ENCODE data around the gene FRMD1. TPM values are rescaled to one million over a fixed set of nuclear protein-coding genes. Genes with fewer than 3 reads are reported as not detected.

The FRMD1 gene
- total RNA-seq, 1 donor from 2014 or later, result not detected

DNA sequence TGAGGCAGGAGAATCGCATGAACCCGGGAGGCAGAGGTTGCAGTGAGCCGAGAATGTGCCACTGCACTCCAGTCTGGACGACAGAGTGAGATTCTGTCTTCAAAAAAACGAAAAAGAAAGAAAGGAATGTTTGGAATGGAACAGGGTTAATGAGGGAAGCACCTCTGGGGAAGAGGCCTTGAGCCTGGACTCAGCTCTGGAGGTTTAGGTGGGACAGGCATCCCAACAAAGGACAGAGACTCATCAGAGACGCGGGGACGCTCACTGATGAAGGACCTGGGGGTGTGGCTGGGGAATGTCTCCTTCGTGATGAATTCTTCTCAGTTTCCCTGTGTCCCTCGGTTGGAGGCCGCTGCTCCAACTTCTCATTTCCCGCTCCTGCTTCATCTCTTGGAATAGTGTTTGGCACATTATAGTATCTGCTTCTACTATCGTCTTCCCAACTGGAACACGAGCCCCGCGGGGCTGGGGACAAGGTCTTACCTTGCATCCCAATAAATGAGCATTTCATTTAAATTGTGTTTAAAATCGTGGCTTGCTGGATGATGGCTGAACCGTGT is 54.0 kb downstream of the FRMD1 start:
- Mint-ChIP-seq H3K9me3 (ENCODE audit: unreplicated experiment) (no peaks in the 10 kb centered on the region), H3K4me1 (ENCODE audit: low read depth, unreplicated experiment) (peaks cover 8% of the 10 kb centered on the region), H3K27ac (ENCODE audit: unreplicated experiment) (no peak overlapping the region), H3K36me3 (ENCODE audit: low read depth, unreplicated experiment) (no peaks in the 10 kb centered on the region), H3K27me3 (ENCODE audit: low read depth, unreplicated experiment) (no peaks in the 10 kb centered on the region), H3K4me3 (ENCODE audit: unreplicated experiment) (no peak overlapping the region)
- no peak overlapping the region for H3K4me2 ChIP-seq (ENCODE audit: low read length)
- no peak overlapping the region for H2AFZ ChIP-seq (ENCODE audit: low read depth, low read length)
- no peaks in the 10 kb centered on the region for H3K9me3 ChIP-seq (ENCODE audit: insufficient read depth, low read depth, low read length)
- H3K27ac ChIP-seq (ENCODE audit: low read depth, low read length), result no peak overlapping the region
- no peaks in the 10 kb centered on the region for H3K79me2 ChIP-seq (ENCODE audit: insufficient read depth, low read length)
- peaks cover 9% of the 10 kb centered on the region for H3K27me3 ChIP-seq (ENCODE audit: insufficient read depth, low read length)
- DNase-seq (ENCODE audit: low read depth) (no peak), FAIRE-seq (no peak)
- TF ChIP-seq EZH2 (IDR thresholded peaks at IDR 0.05; ENCODE audit: insufficient read depth, low read length), result no peak
- TF ChIP-seq, protein P1, sequence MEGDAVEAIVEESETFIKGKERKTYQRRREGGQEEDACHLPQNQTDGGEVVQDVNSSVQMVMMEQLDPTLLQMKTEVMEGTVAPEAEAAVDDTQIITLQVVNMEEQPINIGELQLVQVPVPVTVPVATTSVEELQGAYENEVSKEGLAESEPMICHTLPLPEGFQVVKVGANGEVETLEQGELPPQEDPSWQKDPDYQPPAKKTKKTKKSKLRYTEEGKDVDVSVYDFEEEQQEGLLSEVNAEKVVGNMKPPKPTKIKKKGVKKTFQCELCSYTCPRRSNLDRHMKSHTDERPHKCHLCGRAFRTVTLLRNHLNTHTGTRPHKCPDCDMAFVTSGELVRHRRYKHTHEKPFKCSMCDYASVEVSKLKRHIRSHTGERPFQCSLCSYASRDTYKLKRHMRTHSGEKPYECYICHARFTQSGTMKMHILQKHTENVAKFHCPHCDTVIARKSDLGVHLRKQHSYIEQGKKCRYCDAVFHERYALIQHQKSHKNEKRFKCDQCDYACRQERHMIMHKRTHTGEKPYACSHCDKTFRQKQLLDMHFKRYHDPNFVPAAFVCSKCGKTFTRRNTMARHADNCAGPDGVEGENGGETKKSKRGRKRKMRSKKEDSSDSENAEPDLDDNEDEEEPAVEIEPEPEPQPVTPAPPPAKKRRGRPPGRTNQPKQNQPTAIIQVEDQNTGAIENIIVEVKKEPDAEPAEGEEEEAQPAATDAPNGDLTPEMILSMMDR (IDR thresholded peaks at IDR 0.05; ENCODE audit: insufficient read depth, low read depth, low read length), result no peak
- no peaks in the 10 kb centered on the region for H3K36me3 ChIP-seq (ENCODE audit: insufficient read depth, low read length)
- H4K20me1 ChIP-seq (ENCODE audit: insufficient read depth, low read length), result no peaks in the 10 kb centered on the region
- no peak overlapping the region for H3K9ac ChIP-seq (ENCODE audit: low read length)
- no peaks in the 10 kb centered on the region for H3K4me1 ChIP-seq (ENCODE audit: insufficient read depth, low read length)
- no peak overlapping the region for H3K4me3 ChIP-seq (ENCODE audit: insufficient read depth, low read depth, low read length)

DNA sequence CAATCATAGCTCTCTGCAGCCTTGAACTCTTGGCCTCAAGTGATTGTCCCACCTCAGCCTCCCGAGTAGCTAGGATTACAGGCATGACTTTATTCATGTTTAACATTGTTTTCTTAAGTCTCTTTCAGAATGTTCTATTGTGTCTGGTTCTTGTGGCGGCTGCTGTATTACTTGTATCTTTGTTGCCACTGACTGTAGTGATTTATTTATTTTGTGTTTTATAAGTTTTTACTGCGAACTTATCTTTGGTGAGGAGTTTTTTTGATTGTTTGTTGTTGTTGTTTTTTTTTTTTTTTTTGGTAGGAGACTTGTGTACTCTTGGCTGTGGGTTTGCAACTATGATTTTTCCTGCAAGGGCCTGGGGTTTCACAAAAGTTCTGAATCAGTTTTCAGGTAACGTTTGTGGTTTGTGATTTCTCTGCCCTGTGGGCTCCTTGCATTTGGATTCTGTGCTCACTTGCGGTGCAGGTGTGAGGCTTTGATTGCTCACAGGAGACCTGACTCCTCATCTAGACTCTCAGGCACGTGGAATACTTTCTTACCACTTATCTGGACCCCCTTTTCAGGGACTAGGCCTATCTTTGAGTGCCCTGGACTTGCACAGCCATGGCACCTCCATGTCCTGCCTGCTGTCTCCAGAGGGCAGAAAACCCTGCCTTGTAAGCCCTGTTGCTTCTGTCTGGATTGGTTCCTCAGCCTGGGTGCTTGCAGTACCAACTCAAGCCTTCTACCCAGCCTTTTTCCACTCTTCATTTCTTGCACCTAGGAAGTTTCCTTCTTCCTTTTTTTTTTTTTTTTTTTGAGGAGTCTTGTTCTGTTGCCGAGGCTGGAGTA is 56.3 kb downstream of the FRMD1 start:
- H2AFZ ChIP-seq (ENCODE audit: low read depth, low read length), result no peak overlapping the region
- no peaks in the 10 kb centered on the region for H3K79me2 ChIP-seq (ENCODE audit: insufficient read depth, low read length)
- H3K36me3 ChIP-seq (ENCODE audit: insufficient read depth, low read length), result no peaks in the 10 kb centered on the region
- no peak overlapping the region for H3K27ac Mint-ChIP-seq (ENCODE audit: unreplicated experiment)
- H3K9me3 Mint-ChIP-seq (ENCODE audit: unreplicated experiment), result peaks cover 5% of the 10 kb centered on the region
- H3K9ac ChIP-seq (ENCODE audit: low read length), result no peak overlapping the region
- H3K27me3 ChIP-seq (ENCODE audit: insufficient read depth, low read length), result peaks cover 12% of the 10 kb centered on the region
- H3K4me3 ChIP-seq (ENCODE audit: insufficient read depth, low read depth, low read length), result no peak overlapping the region
- H3K27me3 Mint-ChIP-seq (ENCODE audit: low read depth, unreplicated experiment), result peaks cover 5% of the 10 kb centered on the region
- no peak overlapping the region for H3K27ac ChIP-seq (ENCODE audit: low read depth, low read length)
- TF ChIP-seq, protein P1 (IDR thresholded peaks at IDR 0.05; ENCODE audit: insufficient read depth, low read depth, low read length), result no peak
- TF ChIP-seq EZH2 (IDR thresholded peaks at IDR 0.05; ENCODE audit: insufficient read depth, low read length), result no peak
- H3K4me3 Mint-ChIP-seq (ENCODE audit: unreplicated experiment), result no peak overlapping the region
- FAIRE-seq (no peak), DNase-seq (ENCODE audit: low read depth) (no peak)
- H4K20me1 ChIP-seq (ENCODE audit: insufficient read depth, low read length), result no peaks in the 10 kb centered on the region
- no peak overlapping the region for H3K4me2 ChIP-seq (ENCODE audit: low read length)
- H3K36me3 Mint-ChIP-seq (ENCODE audit: low read depth, unreplicated experiment), result no peaks in the 10 kb centered on the region
- no peaks in the 10 kb centered on the region for H3K9me3 ChIP-seq (ENCODE audit: insufficient read depth, low read depth, low read length)
- peaks cover 3% of the 10 kb centered on the region for H3K4me1 Mint-ChIP-seq (ENCODE audit: low read depth, unreplicated experiment)
- H3K4me1 ChIP-seq (ENCODE audit: insufficient read depth, low read length), result no peaks in the 10 kb centered on the region

GRCh38 chr6:168021581-168021980 is 57.4 kb downstream of the FRMD1 start:
- H3K36me3 Mint-ChIP-seq (ENCODE audit: low read depth, unreplicated experiment), result no peaks in the 10 kb centered on the region
- no peak overlapping the region for H3K4me2 ChIP-seq (ENCODE audit: low read length)
- FAIRE-seq (no peak), DNase-seq (ENCODE audit: low read depth) (no peak)
- no peak overlapping the region for H3K4me3 Mint-ChIP-seq (ENCODE audit: unreplicated experiment)
- no peak overlapping the region for H2AFZ ChIP-seq (ENCODE audit: low read depth, low read length)
- no peaks in the 10 kb centered on the region for H3K9me3 ChIP-seq (ENCODE audit: insufficient read depth, low read depth, low read length)
- H3K79me2 ChIP-seq (ENCODE audit: insufficient read depth, low read length), result no peaks in the 10 kb centered on the region
- H3K4me3 ChIP-seq (ENCODE audit: insufficient read depth, low read depth, low read length), result no peak overlapping the region
- H3K27ac Mint-ChIP-seq (ENCODE audit: unreplicated experiment), result no peak overlapping the region
- no peaks in the 10 kb centered on the region for H4K20me1 ChIP-seq (ENCODE audit: insufficient read depth, low read length)
- no peak overlapping the region for H3K9ac ChIP-seq (ENCODE audit: low read length)
- H3K27me3 Mint-ChIP-seq (ENCODE audit: low read depth, unreplicated experiment), result peaks cover 5% of the 10 kb centered on the region
- peaks cover 5% of the 10 kb centered on the region for H3K9me3 Mint-ChIP-seq (ENCODE audit: unreplicated experiment)
- TF ChIP-seq EZH2 (IDR thresholded peaks at IDR 0.05; ENCODE audit: insufficient read depth, low read length), result no peak
- TF ChIP-seq, protein P1 (IDR thresholded peaks at IDR 0.05; ENCODE audit: insufficient read depth, low read depth, low read length), result no peak
- H3K4me1 ChIP-seq (ENCODE audit: insufficient read depth, low read length), result no peaks in the 10 kb centered on the region
- no peak overlapping the region for H3K27ac ChIP-seq (ENCODE audit: low read depth, low read length)
- no peaks in the 10 kb centered on the region for H3K36me3 ChIP-seq (ENCODE audit: insufficient read depth, low read length)
- H3K4me1 Mint-ChIP-seq (ENCODE audit: low read depth, unreplicated experiment), result peaks cover 3% of the 10 kb centered on the region
- H3K27me3 ChIP-seq (ENCODE audit: insufficient read depth, low read length), result peaks cover 20% of the 10 kb centered on the region

Measured in astrocyte (in vitro differentiated cells and primary cell).